SK-N-DZ (cell line): ENCODE data around the gene CASK.

Experiments used
- DNase-seq: peaks from one replicate; pipeline ENCODE4 v3.0.0-alpha.2; 2015; ENCODE audit warnings: low spot score

The CASK gene

DNA sequence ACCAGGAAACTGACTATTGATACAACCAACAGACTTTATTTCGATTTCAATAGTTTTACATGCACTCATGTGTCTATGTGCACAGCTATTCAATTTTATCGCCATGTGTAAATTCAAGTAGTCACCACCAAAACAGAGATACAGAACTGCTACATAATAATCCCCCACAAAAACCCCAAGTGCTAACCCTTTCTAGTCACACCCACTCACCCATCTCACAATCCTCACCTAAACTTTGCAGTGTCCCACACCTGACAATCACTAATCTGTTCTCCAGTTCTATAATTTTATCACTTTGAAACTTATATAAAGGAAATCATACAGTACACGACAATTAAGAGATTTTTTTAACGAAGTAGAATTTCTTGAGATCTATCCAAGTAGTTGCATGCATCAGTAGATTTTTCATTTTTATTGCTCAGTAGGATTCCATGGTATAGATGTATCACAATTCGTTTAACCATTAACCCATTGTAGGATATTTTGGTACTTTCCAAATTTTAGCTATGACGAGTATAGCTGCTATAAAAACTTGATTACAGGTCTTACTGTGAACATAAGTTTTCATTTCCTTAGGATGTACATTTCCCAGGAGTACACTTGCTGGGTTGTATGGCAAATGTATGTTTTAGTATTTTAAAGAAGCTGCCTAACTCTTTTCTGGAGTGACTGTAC, 85.9 kb downstream of the CASK start:
- no peak for DNase-seq

GRCh38 chrX:41828826-41829225, 94.5 kb downstream of the CASK start:
- no peak for DNase-seq

- no peak for DNase-seq
Measured at GRCh38 chrX:41827886-41828285, 95.5 kb downstream of the CASK start.

- no peak for DNase-seq
Measured at GRCh38 chrX:41825796-41826195, 97.6 kb downstream of the CASK start.

DNA sequence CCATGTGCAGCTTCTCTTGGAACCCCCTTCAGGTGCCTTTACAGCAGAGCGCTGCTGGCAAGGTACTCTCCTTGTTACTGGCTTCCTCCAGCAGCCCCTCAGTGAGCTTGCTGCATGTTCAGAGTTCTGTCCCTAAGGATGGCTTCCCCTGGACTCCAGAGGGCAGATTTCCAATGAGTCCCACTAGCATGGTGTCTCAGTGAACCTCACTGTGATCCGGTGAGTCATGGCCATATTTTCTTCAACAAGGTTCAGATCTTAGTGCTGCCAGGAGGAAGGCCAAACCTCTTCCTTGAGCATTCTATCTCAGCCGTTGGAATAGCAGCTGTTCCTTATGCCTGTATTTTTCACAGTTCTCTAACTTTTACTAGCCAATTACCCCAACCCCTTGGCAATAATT, 98.8 kb downstream of the CASK start:
- no peak for DNase-seq

DNA sequence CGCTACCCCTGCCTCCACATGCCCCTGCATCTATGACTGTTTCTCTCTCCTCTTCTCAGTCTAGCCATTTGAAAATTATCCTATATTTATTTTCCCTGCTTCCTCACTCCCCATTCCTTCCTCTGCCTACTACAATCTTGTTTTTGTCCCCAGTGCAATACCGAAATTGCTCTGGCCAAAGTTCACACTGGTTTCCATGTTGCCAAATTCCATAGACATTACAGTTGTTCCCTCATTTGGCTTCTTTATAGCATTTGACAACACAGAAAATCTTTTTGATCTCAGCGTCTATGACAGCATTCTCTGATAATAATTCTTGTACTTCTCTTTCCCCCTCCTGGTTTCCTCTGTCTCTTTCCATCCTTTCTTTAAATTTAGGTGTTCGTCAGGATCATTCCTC, 100.0 kb downstream of the CASK start:
- no peak for DNase-seq

GRCh38 chrX:41822892-41823291, 100.5 kb downstream of the CASK start:
- peak; percentile 25 for DNase-seq

- DNase-seq = no peak
Measured at GRCh38 chrX:41808047-41808446, 115.3 kb downstream of the CASK start.

DNA sequence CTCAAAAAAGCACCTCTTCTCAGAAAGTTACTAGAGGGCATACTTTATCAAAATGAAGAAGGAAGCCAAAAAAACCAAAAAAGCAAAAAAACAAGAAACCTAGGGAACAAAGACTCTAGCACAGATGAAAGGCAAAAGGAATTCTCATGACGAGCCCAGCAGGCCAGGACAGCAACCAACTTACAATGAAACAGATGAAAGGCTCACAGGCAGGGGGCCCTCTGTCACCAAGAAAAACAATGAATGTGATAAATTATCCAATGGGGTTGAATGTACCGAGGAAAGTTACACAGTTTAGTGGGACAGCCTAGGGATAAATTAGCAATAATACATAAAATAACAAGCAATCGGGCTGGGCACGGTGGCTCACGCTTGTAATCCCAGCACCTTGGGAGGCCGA, 120.4 kb downstream of the CASK start:
- DNase-seq = no peak

- no peak for DNase-seq
Measured at GRCh38 chrX:41799661-41800060, 123.7 kb downstream of the CASK start.

GRCh38 chrX:41796577-41796976, 126.8 kb downstream of the CASK start:
- DNase-seq = no peak

GRCh38 chrX:41796046-41796445, 127.3 kb downstream of the CASK start:
- no peak for DNase-seq

- no peak for DNase-seq
Measured at GRCh38 chrX:41789374-41789773, 134.0 kb downstream of the CASK start.

GRCh38 chrX:41785685-41786084, 137.7 kb downstream of the CASK start:
- no peak for DNase-seq

DNA sequence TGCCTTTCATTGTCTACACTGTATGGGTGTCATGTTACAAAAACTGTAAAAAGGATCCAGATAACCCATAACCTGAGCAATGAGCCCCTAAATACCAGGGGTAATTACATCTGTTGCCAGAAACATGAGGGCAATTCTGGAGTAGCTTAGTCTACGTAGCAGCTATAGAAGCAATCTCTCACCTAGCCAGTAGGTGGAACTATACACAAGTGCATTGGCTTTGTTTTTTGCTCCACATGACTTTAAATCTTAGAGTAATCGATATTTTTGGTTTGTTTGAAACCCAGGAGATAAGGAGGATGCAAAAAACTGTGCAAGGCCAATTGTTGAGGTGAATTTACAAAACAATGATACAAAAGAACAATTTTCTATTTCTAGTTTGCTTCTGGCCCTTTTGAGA, 141.9 kb downstream of the CASK start:
- DNase-seq = peak; percentile 22

DNA sequence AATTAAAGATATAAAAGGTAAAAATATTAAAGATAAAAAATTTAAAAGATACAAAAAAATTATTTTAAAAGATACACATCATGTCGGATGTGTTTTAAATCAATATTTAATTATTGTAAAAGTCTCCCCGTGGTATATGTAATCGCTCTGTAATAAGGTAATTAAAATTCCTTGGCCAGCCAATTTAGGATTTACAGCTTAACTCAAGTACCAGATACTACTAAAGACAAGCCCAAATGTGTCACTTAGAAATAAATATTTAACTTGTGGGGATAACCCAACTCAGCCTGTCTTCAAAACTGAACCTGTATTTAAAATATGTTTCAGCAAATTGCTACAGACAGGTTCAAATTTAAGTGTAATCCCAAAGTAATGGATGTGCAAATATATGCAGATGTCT, 143.4 kb downstream of the CASK start:
- no peak for DNase-seq

DNA sequence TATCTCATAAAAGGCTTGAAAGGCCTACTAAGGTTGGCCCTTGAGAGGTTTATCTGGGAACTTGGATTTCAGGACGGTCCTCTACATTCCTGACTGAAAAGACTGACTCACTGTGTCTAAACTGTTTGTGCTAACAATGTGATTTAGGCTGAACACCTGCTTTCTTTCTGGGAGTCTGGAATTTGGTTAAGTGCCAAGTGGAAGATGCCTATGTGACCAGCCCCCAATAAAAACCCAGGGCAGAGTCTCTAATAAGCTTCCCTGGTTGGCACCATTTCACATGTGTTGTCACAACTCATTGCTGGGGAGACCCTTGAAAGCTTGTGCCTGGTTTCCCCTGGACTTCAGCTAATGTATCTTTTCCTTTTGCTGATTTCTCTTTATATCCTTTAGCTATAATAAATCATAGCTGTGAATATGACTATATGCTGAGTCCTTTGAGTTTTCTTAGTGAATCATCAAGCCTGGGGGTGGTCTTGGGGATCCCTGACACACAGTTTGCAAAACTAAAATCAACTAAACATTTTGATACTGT, 144.3 kb downstream of the CASK start:
- no peak for DNase-seq

GRCh38 chrX:41761702-41762101, 161.7 kb downstream of the CASK start:
- DNase-seq = no peak

DNA sequence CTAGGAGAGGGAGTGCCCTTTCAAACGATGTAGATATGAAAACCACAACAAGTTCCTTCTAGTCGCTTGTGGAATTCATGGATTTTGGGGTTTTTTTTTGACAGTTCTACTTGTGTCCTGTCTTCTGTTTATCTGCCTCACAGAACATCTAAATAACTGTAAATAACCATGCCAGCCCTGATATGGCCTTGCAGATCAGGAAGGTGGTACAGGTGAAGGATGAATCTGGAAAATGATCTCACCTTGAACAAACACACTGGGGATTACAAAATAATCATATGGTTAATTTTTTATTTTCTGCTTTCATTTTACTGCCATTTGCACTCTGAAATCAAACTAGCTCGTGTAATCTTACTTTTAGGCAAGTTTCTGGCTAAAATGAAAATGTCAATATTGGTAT, 162.2 kb downstream of the CASK start:
- no peak for DNase-seq

GRCh38 chrX:41759817-41760216, 163.5 kb downstream of the CASK start:
- DNase-seq = no peak

DNA sequence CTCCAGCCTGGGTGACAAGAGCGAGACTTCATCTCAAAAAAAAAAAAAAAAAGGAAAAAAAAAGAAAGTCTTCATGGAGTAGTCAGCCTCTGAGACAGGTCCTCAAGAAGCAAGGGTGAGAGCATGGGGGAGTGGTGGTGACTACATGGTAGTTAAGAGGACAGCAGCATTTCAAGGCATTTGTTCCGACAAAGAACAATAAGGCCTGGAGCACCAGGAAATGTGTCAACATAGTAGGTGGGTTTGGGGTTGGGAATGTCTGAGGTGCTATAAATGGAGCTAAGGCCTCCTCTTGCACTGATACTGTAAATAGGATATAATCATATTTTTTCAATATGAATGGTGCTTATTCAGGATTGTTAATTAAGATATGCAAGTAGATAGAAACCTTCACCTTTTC, 165.0 kb downstream of the CASK start:
- no peak for DNase-seq

GRCh38 chrX:41750716-41751115, 172.6 kb downstream of the CASK start:
- DNase-seq = no peak

- no peak for DNase-seq
Measured at GRCh38 chrX:41739871-41740270, 183.5 kb downstream of the CASK start.

- no peak for DNase-seq
Measured at GRCh38 chrX:41737065-41737464, 186.3 kb downstream of the CASK start.
